Muscle of leg (tissue), 16 donors: ENCODE measurements around the gene HS2ST1. TPM values are rescaled to one million over a fixed set of nuclear protein-coding genes. Genes with fewer than 3 reads are reported as not detected.
A peak's percentile ranks its signal among the peaks of the same experiment; 100 is the strongest.
"Not testable (repeated sequence)": the region's sequence is repeated elsewhere in the genome, so short reads cannot be mapped to it uniquely, and the experiment has no call there.

Experiments
- DNase-seq: peaks from one replicate; pipeline ENCODE4 v3.0.0; 2013
- H3K27ac ChIP-seq: one replicate; pipeline ENCODE4 v1.5.1; 2013; ENCODE audit warnings: mild to moderate bottlenecking, low read length, control low read depth
- H3K27me3 ChIP-seq: one replicate; pipeline ENCODE4 v1.6.1; 2013; ENCODE audit warnings: low read length; ENCODE audit not compliant: control insufficient read depth, insufficient read depth
- H3K36me3 ChIP-seq: one replicate; pipeline ENCODE4 v1.6.1; 2013; ENCODE audit warnings: low read length; ENCODE audit not compliant: control insufficient read depth, insufficient read depth
- H3K4me1 ChIP-seq: one replicate; pipeline ENCODE4 v1.6.1; 2013; ENCODE audit warnings: low read length; ENCODE audit not compliant: control insufficient read depth, insufficient read depth
- H3K4me3 ChIP-seq: one replicate; pipeline ENCODE4 v1.5.1; 2013; ENCODE audit warnings: low read length, control low read depth
- H3K9me3 ChIP-seq: replicated peaks from 2 replicates; pipeline ENCODE4 v1.6.1; 2013; ENCODE audit warnings: low read depth, low read length; ENCODE audit not compliant: control insufficient read depth
- WGBS: methylation state at CpG from one replicate; pipeline ENCODE4 v1.1.5; 2013; ENCODE audit warnings: missing lambda C conversion rate; ENCODE audit not compliant: insufficient coverage; 5-methylcytosine and 5-hydroxymethylcytosine counted together
- long read RNA-seq, 11 donors: transcript quantifications; one replicate each; lab custom pipeline, GENCODE V29; 2026
- polyA plus RNA-seq, 8 donors: library from polyadenylated mRNA; unstranded; fragments of 120-200 nt; gene quantifications; one replicate each; pipeline versions ENCODE4 v1.2.1 to v1.2.3, GENCODE V29; 2013; ENCODE audit warnings: inconsistent platforms in 1 of 8, low replicate concordance in 1 of 8; ENCODE audit not compliant: insufficient read length in 8 of 8, insufficient read depth in 1 of 8
- total RNA-seq: library from RNA; stranded (reverse); fragments of 120-200 nt; gene quantifications from one replicate; pipeline ENCODE4 v1.2.4, GENCODE V29; 2013

The HS2ST1 gene
- total RNA-seq (12.4 TPM), polyA plus RNA-seq (10 to 100 TPM; 13.6 to 25.5 (median 19.0) TPM)
- long read RNA-seq, donor 1, full-length matches to known transcripts: 2 of 2 reads
- long read RNA-seq, donor 1, partial matches to known transcripts: 0 of 2 reads
- long read RNA-seq, donor 1, other reads (novel, unspliced or antisense): 0 of 2 reads
- long read RNA-seq, donor 2, full-length matches to known transcripts: 1 of 1 reads
- long read RNA-seq, donor 2, partial matches to known transcripts: 0 of 1 reads
- long read RNA-seq, donor 2, other reads (novel, unspliced or antisense): 0 of 1 reads
- long read RNA-seq, donor 3, full-length matches to known transcripts: 8 of 8 reads
- long read RNA-seq, donor 3, partial matches to known transcripts: 0 of 8 reads
- long read RNA-seq, donor 3, other reads (novel, unspliced or antisense): 0 of 8 reads
- long read RNA-seq, donor 4, full-length matches to known transcripts: 2 of 2 reads
- long read RNA-seq, donor 4, partial matches to known transcripts: 0 of 2 reads
- long read RNA-seq, donor 4, other reads (novel, unspliced or antisense): 0 of 2 reads
- long read RNA-seq, donor 5, full-length matches to known transcripts: 11 of 23 reads
- long read RNA-seq, donor 5, partial matches to known transcripts: 12 of 23 reads
- long read RNA-seq, donor 5, other reads (novel, unspliced or antisense): 0 of 23 reads
- long read RNA-seq, donor 6, full-length matches to known transcripts: 7 of 7 reads
- long read RNA-seq, donor 6, partial matches to known transcripts: 0 of 7 reads
- long read RNA-seq, donor 6, other reads (novel, unspliced or antisense): 0 of 7 reads
- long read RNA-seq, donor 7, full-length matches to known transcripts: 8 of 8 reads
- long read RNA-seq, donor 7, partial matches to known transcripts: 0 of 8 reads
- long read RNA-seq, donor 7, other reads (novel, unspliced or antisense): 0 of 8 reads
- long read RNA-seq, donor 8, full-length matches to known transcripts: 6 of 6 reads
- long read RNA-seq, donor 8, partial matches to known transcripts: 0 of 6 reads
- long read RNA-seq, donor 8, other reads (novel, unspliced or antisense): 0 of 6 reads
- long read RNA-seq, donor 9, full-length matches to known transcripts: 8 of 8 reads
- long read RNA-seq, donor 9, partial matches to known transcripts: 0 of 8 reads
- long read RNA-seq, donor 9, other reads (novel, unspliced or antisense): 0 of 8 reads
- long read RNA-seq, donor 10, full-length matches to known transcripts: 10 of 10 reads
- long read RNA-seq, donor 10, partial matches to known transcripts: 0 of 10 reads
- long read RNA-seq, donor 10, other reads (novel, unspliced or antisense): 0 of 10 reads
- long read RNA-seq, donor 11, full-length matches to known transcripts: 2 of 2 reads
- long read RNA-seq, donor 11, partial matches to known transcripts: 0 of 2 reads
- long read RNA-seq, donor 11, other reads (novel, unspliced or antisense): 0 of 2 reads

DNA sequence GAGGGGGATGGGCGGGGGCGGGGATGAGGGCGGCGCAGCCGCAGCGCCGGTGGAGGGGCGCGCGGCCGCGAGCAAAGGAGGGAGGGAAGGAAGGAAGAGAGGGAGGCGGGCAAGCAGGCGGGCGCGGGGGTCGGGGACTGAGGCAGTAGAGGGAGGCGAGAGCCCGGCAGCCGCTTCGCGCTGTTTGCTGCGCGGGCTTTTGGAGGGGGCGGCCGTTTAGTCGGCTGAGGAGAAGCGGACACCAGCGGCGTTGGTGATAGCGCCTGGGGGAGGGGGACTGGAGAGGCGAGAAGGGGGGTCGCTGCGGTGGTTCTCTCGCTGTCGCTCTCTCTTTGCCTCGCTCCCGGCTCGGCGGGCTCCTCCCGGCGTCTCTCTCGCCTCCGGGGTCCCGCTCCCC is at the start of gene HS2ST1:
HS2ST1 (plus strand) TSS at position 35 of the 397 bp plus-strand sequence.
- 0% methylated on average over 35 of the region's 45 CpGs for WGBS
- peak within 1 kb of the TSS; percentile 88 for H3K4me3 ChIP-seq
- H3K4me1 ChIP-seq: peaks cover 3% of the 10 kb centered on the region
- DNase-seq: no peak
- H3K27ac ChIP-seq: peak within 1 kb of the TSS; percentile 97
- H3K9me3 ChIP-seq: no peaks in the 10 kb centered on the region
- H3K36me3 ChIP-seq: peaks cover 3% of the 10 kb centered on the region
- H3K27me3 ChIP-seq: no peaks in the 10 kb centered on the region

DNA sequence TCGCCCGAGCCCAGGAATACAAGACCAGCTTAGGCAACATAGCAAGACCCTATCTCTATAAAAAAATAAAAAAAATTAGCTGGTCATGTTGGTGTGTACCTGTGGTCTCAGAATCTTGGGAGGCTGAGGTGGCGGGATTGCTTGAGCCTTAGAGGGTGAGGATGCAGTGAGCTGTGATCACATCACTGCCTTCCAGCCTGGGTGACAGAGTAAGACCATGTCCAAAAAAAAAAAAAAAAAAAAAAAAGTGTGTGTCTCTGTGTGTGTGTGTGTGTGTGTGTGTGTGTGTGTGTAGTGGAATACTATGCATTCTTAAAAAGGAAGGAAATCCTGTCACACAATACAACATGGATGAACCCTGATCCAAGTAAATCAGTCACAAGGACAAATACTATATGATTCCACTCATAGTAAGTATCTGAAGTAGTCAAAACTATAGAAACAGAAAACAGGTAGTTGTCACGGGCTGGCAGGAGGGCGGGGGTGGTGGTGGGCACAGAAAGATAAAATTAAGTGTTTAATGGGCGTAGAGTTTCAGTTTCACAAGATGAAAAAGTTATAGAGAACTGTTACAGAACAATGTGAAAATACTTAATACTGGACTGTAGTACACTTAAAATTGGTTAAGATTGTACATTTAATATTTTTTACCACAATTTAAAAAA is 48.3 kb upstream of the HS2ST1 start:
- no peak overlapping the region for H3K27ac ChIP-seq
- no peak for DNase-seq
- no peaks in the 10 kb centered on the region for H3K9me3 ChIP-seq
- H3K4me1 ChIP-seq: no peaks in the 10 kb centered on the region
- no peak overlapping the region for H3K4me3 ChIP-seq
- no peaks in the 10 kb centered on the region for H3K27me3 ChIP-seq
- no CpG with 5 or more reads among the region's 6 CpGs for WGBS
- H3K36me3 ChIP-seq: no peaks in the 10 kb centered on the region

DNA sequence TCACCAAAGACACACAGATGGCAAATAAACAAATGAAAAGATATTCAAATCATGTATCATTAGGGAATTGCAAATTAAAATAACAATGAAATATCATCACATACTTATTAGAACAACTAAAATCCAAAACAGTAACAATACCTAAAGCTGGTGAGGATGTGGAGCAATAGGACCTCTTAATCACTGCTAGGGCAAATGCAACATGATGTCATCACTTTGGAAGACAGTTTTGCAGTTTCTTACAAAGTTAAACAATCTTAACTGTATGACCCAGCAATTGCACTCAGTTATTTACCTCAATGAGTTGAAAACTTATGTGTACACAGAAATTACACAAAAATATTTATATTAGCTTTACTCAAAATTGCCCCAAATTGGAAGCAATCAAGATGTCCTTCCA is 47.8 kb upstream of the HS2ST1 start:
- no peaks in the 10 kb centered on the region for H3K36me3 ChIP-seq
- DNase-seq: no peak

DNA sequence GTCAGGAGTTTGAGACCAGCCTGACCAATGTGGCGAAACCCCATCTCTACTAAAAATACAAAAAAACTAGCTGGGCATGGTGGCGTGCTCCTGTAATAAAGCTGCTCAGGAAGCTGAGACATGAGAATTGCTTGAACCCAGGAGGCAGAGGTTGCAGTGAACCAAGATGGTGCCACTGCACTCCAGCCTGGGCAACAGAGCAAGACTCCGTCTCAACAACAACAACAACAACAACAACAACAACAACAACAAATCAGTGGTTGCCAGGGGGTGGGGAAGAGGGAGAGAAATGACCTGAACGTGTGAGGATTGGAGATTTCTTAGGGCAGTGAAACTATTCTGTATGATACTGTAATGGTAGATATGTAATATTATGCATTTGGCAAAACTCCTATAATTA is 47.2 kb upstream of the HS2ST1 start:
- WGBS: no CpG with 5 or more reads among the region's 4 CpGs
- DNase-seq, H3K27ac ChIP-seq: not testable (repeated sequence)

More for the DNA sequence above, 47.8 kb upstream of the HS2ST1 start:
- Histone ChIP-seq H3K27ac (no peak overlapping the region), H3K27me3 (no peaks in the 10 kb centered on the region), H3K4me1 (no peaks in the 10 kb centered on the region), H3K4me3 (no peak overlapping the region), H3K9me3 (no peaks in the 10 kb centered on the region)

DNA sequence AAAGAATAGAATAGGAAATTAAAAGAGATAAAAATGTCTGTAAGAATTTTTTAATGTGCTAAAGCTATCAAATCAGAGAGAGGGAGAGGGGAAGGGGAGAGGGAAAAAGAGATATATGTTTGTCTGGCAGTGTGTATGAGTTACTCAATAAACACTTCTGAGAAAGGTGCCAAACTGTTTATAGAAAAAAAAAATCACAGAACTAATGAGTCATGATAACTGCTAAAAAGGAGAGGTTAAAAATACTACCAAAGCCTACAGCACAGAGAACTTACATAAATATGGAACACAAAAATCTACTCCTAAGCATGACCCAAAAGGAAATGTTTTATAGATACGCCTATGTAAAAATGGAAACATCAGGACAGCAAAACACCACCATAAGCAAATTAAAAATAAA is 46.0 kb upstream of the HS2ST1 start:
- Histone ChIP-seq H3K4me1 (no peaks in the 10 kb centered on the region), H3K4me3 (no peak overlapping the region), H3K36me3 (no peaks in the 10 kb centered on the region), H3K27me3 (no peaks in the 10 kb centered on the region), H3K27ac (no peak overlapping the region), H3K9me3 (no peaks in the 10 kb centered on the region)
- DNase-seq: no peak
- no CpG with 5 or more reads among the region's 1 CpG for WGBS

More for the DNA sequence above, 47.2 kb upstream of the HS2ST1 start:
- not testable (repeated sequence) for H3K9me3 ChIP-seq, H3K4me3 ChIP-seq, H3K27me3 ChIP-seq, H3K36me3 ChIP-seq, H3K4me1 ChIP-seq

DNA sequence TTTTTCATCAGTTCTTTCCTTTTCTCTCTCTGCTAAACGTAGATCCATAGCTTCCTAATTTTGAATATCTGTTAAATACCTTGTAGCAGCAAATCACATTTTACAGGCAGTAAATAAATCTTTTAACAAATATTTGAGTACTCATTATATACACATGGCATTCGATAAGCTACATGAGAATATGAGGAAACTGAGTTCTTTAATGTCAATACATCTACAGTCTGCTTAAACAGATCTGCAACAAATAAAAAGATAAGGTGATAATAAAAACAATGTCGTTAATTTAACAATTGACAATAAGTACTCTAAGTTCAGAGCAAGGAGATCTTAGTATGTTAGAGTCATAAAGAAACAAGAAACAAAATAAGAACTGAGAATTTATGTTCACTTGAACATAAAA is 43.4 kb upstream of the HS2ST1 start:
- H3K27me3 ChIP-seq: no peaks in the 10 kb centered on the region
- H3K4me1 ChIP-seq: no peaks in the 10 kb centered on the region
- H3K4me3 ChIP-seq: no peak overlapping the region
- no peak overlapping the region for H3K27ac ChIP-seq
- no peak for DNase-seq
- H3K36me3 ChIP-seq: no peaks in the 10 kb centered on the region
- H3K9me3 ChIP-seq: no peaks in the 10 kb centered on the region
- no CpG with 5 or more reads among the region's 3 CpGs for WGBS

DNA sequence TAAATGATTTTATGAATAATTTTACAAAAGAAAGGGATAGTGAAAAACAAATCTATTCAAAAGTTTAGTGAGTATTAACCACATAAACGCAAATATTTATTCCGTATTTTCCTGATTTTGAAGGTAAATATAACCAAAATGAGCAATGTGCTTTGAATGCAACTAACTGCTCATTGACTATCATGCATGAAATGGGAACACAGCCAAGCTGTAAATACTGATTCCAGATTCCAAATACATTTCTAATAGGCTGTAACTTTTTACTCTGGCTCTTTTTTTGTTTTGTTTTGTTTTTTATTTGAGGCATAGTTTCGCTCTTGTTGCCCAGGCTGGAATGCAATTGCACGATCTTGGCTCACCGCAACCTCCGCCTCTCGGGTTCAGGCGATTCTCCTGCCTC is 42.3 kb upstream of the HS2ST1 start:
- H3K4me1 ChIP-seq: no peaks in the 10 kb centered on the region
- H3K27me3 ChIP-seq: no peaks in the 10 kb centered on the region
- no peaks in the 10 kb centered on the region for H3K9me3 ChIP-seq
- DNase-seq: peak; percentile 48
- no peak overlapping the region for H3K4me3 ChIP-seq
- H3K27ac ChIP-seq: no peak overlapping the region
- no peaks in the 10 kb centered on the region for H3K36me3 ChIP-seq
- WGBS: 90% methylated on average over 6 of the region's 8 CpGs

DNA sequence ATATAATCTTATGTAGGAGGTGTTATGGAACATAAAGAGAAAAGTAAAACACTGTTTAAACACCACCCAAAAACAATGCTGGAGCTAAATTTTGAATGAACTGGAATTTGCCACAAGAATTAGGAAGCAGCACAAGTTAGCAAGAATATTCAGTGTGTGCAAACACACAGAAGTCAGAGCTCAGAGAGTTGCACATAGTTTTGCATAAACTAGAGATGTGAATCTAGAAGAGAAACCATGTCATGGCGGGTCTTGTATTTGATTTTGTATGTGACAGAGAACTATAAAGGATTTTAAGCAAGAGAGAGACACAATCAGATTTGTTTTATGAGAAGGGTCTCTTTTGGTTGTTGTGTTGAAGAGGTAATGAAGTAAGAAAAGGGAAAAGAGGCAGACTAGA is 38.7 kb upstream of the HS2ST1 start:
- H3K27me3 ChIP-seq: no peaks in the 10 kb centered on the region
- H3K36me3 ChIP-seq: peaks cover 4% of the 10 kb centered on the region
- H3K4me3 ChIP-seq: no peak overlapping the region
- DNase-seq: no peak
- H3K4me1 ChIP-seq: no peaks in the 10 kb centered on the region
- WGBS: 100% methylated on average over 1 of the region's 1 CpG
- H3K27ac ChIP-seq: no peak overlapping the region
- no peaks in the 10 kb centered on the region for H3K9me3 ChIP-seq

DNA sequence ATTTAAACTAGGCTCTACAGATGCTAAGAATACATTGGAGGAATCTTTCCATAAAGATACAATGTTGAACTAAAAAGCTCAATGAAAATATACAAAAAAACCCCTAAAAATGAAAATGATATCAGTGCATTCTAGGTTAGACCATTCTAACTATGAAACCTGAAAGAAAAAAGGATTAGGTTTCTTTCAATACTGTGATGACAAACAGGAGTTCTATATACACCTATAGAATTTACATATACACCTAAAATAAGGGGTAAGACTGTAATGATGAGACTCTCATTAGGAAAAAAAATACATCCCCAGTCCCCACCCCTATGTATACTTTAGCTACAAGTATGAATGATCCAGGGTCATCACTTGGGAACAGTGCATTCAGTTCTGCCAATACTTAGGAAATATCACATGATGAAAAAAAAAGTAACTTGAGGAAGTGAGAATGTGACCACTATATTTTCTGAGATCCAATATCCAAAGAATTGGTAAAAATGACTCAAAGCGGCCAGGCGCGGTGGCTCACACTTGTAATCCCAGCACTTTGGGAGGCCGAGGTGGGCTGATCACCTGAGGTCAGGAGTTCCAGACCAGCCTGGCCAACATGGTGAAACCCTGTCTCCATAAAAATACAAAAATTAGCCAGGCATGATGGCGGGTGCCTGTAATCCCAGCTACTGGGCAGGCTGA is 26.8 kb upstream of the HS2ST1 start:
- DNase-seq: no peak
- no peaks in the 10 kb centered on the region for H3K4me1 ChIP-seq
- H3K9me3 ChIP-seq: no peaks in the 10 kb centered on the region
- 100% methylated on average over 4 of the region's 5 CpGs for WGBS
- no peak overlapping the region for H3K4me3 ChIP-seq
- no peak overlapping the region for H3K27ac ChIP-seq
- no peaks in the 10 kb centered on the region for H3K27me3 ChIP-seq
- no peaks in the 10 kb centered on the region for H3K36me3 ChIP-seq
